ENCODE data around the gene CLN3.
"Not testable (repeated sequence)": the region's sequence is repeated elsewhere in the genome, so short reads cannot be mapped to it uniquely, and the experiment has no call there.

Gene CLN3

DNA sequence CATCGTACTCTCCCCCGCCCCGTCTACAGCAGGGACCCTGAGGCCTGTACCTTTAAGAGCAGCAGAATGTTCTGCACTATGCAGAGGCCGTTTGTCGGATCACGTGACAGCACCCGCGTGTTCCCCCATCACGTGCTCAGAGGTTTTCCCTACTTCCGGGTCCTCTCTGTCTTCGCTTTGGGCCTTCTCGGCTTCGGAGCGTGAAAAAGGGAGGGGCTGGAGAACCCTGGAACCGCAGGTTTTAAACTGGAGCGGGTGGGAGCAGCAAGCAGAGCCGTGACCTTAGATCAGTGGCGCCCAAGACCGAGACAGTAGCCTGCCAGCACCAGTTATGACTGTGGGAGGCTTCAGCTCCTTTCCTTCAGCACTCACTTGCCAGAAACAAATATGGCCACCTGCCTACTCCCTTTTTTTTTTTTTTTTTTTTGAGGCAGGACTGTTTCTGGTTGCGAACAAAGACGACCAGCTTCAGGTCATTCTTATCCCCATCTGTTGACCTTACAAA is at the start of gene CLN3:
Gene CLN3 (minus strand): TSS at position 105 of the 505 bp plus-strand sequence. CDS start 315 bp downstream, outside the sequence.
- DNase-seq, result peak; percentile 88 to 91

DNA sequence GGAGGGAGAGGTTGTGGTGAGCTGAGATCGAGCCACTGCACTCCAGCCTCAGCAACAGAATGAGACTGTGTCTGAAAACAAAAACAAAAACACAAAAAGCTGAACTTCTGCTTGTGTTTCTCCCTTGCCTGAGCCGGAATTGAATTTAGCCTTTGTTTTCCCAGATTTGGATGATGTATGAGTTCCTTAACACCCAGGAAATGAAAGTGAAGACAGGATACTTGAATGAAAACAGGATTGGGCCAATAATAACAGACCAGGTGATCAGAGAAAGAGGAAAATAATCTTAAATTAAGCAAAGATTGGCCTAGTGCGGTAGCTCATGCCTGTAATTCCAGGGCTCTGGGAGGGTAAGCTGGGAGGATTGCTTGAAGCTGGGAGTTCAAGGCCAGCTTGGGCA is 48.5 kb upstream of the CLN3 start:
- DNase-seq, result no peak

DNA sequence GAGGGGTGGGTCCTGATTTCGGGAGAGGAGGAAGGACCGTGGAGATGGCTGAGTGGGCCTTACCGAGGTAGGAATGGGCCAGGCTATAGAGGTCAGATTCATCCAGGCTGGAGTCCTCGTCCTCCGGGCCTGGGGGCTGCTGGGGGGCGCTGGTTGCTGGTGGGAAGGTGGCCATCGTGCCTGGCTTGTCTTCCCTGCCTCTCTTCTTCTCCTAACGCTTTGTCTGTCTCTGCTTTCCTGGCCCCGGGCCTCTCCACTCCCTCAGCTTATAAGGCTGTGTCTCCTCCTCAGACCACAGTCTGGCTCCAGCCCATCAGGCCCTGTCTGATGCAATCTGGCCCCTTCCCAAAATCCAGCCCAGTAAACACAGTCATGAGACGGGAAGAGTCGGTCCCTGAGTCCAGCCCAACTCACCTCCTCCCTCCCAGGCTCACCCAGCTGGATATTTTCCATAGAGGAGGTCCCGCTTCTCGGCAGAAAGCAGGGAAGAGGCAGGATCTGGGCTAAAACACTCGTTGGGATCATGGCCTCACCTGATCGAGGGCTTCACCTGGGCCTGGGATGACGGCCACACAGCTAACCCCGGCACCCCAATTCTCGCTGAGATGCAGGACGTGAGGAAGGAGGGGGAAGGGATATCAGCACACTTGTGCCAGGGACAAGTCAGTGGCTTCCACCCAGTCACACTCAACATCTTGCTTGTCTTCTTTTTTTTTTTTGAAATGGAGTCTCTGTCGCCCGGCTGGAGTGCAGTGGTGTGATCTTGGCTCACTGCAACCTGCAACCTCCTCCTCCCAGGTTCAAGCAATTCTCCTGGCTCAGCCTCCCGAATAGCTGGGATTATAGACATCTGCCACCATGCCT is 47.1 kb upstream of the CLN3 start, which contains the start of gene NUPR1:
Gene NUPR1 (minus strand): TSS at position 242 of the 864 bp plus-strand sequence. CDS start 67 bp downstream, at position 175.
- DNase-seq, result peak; percentile 88 to 93

DNA sequence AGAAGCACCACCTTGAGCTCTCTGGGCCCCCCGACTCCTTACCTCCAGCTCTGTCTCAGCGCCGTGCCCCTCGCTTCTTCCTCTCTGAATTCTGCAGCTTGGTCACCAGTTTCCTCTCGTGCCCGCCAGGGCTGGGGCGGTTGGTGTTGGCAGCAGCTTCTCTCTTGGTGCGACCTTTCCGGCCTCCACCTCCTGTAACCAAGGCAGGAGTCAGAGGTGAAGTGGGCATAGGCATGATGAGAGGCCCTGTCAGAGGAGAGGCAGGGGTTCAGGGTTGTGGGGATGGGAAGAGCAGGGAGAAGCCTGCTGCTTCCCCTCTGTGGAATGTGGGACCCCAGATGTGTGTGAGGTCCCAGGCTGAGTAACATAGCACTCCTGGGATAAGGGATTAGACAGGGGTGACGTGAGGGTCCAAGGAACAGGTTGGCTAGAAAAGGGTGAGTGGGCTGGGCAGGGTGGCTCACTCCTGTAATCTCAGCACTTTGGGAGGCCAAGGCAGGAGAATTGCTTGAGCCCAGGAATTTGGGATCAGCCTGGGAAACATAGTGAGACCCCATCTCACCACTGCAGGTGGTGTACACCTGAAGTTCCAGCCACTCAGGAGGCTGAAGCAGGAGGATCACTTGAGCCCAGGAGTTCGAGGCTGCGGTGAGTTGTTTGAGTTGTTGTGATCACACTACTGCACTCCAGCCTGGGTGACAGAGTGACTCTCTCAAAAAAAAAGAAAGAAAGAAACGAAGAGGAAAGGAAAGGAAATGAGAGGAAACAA is 46.3 kb upstream of the CLN3 start:
- DNase-seq, result no peak

DNA sequence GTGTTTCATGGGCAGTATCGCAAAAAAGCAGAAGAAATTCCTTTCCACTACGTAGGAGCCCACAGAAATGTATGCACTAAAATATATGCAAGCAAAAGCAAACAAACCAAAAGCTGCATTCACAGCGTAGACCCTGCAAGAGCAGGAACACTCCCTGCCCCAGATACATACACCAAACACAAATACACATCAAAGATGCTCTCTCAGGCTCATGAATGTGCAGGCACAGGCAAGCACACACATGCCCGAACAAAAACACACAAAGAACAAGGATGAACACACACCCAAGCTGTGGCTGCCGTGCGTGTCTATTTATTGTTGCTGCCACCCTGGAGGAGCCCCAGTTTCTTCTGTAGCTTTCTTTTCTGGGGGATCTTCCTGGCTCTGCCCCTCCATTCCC is 45.2 kb upstream of the CLN3 start:
- DNase-seq, result no peak

DNA sequence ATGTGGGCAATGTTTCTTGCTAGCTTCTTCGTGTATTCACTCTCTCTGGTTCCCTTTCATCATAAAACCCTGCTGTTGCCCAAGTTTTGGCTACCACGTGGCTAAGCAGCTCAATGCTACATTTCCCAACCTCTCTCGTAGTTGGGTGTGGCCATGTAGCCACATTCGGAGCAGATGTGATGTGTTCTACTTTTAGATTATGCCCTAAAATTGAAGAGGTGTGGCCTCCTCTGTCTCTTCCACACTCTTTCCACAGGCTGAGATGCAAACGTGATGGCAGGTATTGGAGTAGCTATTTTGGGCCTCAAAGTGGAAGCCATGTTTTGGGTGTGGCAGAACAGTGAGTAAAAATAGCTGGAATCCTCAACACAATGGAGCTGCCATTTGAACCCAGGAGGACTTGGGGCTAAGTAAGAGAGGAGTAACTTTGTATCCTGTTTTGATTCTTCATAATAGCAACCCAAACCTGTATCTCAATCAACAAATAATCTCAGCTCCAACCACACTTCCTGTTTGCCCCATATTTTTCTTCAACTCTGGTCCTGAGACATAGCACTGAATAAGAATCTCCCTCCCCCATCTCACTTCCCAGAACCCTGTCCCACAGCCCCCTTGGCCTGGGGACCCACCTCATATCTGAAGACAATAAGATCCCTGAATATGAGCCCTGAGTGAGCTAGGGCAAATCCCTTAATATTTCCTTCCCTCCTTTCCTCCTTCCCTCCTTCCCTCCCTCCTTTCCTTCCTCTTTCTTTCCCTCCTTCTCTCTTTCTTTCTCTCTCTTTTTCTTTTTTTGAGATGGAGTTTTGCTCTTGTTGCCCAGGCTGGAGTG is 42.9 kb upstream of the CLN3 start:
- no peak for DNase-seq

DNA sequence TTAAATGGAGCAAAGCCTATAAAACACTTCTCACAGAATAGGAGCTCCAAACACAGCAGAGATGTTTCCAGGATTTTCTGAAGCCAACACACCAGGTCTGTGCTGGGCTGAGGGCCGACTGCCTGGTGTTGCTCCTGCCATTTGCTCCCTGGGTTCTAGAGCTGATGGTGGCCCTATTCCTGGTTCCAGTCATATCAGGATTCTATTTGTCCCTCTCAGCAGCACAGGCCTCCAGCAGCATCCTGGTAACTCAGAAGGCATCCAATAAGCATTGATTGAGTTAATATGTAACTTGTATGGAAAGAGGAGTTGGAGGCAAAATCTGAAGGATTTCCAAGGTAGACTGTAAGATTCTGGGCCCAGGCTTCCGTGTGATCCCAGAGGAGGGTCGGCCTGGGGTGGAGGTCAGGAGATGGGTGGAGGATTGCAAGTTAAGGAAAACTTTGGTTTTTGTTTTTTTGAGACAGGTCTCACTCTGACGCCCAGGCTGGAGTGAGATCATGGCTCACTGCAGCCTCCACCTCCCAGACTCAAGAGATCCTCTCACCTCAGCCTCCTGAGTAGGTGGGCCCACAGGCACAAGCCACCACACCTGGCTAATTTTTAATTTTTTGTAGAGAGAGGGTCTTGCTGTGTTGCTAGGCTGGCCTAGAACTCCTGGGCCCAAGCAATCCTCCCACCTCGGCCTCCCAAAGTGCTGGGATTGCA is 41.2 kb upstream of the CLN3 start:
- DNase-seq, result no peak

DNA sequence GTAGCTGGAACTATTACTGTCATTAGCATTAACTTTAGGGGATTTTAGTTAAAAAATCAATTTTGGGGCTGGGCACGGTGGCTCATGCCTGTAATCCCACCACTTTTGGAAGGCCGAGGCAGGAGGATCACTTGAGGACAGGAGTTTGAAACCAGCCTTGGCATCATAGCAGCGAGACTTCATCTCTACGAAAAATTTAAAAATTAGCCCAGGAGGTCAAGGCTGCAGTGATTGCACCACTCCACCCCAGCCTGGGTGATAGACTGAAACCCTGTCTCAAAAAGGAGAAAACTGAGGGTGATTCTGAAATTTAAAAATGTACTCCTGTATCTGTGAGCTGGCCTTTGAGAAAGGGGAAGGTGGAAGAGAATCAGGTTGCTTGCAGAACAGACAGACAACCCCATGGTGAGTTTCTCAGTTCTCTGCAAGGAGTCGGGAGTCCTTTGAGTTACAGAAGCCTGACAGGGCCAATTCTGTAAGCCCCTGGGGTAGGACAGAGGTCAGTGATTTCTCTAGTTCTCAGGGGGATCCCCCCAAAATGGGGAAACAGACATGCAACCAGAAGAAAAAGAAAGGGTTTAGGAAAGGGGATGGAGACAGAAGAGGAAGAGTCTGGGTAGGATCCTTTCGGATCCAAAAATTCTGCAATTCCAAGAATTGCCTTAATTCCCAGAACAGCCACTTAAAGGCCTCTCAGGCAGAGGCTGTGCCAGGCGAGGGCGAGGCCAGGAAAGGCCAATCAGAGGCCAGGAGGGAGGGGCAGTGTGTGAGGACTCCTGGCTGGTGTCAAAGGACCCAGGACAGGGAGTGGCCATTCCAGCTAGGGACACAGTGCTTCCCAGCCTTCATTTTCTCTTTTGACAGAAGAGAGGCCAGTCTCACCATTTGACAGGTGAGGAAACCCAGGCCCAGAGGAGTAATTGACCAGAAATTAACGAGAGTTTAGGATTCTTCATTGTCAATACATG is 40.2 kb upstream of the CLN3 start:
- DNase-seq, result no peak

DNA sequence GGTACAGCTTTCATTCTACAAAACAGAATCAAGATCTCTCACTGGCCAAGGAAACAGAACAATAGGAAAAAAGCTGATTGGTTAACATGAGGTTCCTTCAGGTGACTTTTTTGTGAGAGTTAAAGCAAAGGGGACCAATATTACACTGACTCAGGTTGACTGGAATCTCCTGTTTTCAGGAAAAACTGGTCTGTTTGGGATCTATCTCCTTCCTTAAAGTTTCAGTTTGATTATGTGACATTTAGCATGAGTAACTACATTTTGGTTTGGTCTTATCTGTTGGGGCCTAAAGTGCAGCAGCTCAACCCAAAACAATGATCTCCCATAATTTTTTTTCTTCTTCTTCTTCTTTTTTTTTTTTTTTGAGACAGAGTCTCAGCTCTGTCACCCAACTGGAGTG is 37.2 kb upstream of the CLN3 start:
- no peak for DNase-seq

DNA sequence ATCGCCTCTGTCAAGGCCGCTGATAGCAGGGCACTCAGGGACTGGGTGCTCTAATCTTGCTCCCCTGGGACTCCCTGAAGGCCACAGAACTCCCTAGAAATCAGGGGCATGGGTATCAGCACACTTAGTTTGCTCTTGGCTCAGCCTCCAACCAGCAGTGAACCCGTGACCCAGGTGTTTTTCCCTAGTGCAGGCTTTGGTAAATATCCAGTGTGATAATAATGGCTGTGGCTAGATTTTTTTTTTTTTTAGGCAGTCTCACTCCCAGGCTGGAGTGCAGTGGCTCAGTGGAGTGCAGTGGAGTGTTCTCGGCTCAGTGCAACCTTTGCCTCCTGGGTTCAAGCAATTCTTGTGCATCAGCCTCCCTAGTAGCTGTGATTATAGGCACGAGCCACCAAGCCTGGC is 36.6 kb upstream of the CLN3 start:
- no peak for DNase-seq

DNA sequence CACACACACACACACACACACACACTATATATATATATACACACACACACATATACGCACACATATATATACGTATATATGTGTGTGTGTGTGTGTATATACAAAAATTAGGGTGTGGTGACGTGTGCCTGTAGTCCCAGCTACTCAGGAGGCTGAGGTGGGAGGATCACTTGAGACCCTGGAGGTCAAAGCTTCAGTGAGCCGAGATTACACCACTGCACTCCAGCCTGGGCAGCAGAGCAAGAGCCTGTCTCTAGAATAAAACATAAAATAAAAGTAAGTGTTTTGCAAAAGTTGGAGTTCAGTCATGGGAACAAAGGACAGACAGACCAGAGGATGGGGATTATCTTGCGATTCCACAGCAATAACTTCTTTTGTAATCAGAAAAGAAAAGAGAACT is 36.1 kb upstream of the CLN3 start:
- DNase-seq, result no peak

DNA sequence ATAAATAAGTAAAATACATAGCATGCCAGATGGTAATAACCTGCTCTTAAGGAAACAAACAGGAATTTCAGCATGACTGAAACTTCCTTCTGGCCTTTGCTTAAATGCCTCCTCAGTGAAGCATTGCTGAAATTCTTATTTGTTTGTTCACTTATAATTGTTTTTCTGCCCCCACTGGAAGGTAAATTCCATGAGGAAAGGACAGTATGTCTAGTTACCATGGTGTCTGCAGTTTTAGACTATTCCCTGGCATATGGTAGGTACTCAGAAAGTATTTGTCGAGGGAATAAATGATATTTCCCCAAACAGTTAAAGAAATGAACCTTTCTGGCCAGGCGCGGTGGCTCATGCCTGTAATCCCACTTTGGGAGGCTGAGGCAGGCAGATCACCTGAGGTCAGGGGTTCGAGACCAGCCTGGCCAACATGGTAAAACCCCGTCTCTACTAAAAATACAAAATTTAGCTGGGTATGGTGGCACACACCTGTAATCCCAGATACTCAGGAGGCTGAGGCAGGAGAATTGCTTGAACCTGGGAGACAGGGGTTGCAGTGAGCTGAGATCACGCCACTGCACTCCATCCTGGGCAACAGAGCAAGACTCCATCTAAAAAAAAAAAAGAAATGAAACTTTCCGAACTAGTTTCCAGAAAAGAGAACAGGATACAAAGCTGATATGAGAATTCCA is 35.4 kb upstream of the CLN3 start:
- DNase-seq, result not testable (repeated sequence)

DNA sequence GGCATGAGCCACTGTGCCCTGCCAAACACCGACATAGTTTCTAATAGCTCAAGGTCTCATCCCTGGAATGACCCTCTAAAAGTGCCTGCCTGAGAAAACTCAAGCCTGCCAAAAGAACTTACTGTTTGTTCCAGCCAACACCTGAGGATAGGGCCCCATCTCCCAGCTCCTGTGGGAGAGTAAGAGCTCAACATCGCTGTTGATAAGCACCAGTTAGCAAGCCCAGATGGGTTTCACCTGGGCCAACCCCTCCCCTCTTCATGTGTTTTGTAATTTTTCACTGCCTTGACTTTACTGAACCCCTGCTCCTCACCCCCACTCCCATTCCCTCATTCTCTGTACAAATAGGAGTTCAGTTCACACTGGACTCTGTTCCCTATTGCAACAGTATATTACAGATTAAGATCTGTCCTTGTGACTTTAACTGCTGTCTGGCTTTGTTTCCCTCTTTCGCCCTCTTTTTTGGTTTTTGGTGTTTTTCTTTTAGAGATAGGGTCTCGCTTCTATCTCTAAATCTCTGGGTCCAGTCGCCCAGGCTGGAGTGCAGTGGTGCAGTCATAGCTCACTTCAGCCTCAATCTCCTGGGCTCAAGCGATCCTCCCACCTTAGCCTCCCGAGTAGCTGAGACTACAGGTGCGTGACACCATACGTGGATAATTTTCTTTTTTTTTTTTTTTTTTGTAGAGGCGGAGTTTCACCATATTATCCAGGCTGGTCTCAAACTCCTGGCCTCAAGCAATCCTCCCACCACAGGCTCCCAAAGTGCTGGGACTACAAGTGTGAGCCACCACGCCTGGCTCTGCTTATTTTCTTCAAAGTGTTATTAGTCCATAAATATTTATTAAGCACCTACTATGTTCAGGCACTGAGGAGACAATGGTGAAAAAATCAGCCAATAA is 34.6 kb upstream of the CLN3 start:
- no peak for DNase-seq

DNA sequence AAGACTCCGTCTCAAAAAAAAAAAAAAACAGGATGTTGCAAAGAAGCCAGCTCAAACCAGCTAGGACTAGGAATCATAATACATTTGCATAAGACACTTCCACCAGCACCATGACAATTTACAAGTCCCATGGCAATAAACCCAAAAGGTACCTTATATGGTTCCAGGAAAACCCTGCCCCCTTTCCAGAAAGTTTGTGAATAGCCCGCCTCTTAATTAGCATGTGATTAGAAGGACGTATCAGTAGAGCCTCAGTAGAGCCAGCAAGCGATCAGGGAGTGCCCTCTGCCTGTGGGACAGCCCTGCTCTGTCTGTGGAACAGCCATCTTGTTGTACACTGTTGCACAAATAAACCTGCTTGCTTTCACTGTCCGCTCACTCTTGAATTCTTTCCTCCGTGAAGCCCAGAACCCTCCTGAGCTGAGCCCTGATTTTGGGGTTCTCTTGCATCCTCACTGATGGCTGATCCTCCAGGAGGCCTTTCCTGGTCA is 32.9 kb upstream of the CLN3 start:
- no peak for DNase-seq

DNA sequence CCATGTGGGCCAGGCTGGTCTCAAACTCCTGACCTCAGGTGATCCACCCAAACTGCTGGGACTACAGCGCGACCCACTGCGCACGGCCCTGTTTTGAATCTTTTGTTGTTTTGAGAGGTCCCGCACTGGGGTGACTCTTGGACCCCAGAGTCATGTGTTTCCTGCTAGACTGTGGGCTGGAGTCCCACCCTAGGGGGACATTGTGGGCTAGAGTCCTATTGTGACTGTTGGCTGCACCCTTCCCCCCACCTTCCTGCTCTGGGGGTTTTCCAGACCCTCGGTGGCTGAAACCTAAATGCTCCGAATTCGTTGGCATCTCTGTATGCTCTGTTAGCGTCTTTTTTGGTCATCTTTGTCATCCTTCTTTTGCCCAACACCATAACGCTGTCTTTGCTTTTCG is 30.9 kb upstream of the CLN3 start:
- DNase-seq, result no peak

DNA sequence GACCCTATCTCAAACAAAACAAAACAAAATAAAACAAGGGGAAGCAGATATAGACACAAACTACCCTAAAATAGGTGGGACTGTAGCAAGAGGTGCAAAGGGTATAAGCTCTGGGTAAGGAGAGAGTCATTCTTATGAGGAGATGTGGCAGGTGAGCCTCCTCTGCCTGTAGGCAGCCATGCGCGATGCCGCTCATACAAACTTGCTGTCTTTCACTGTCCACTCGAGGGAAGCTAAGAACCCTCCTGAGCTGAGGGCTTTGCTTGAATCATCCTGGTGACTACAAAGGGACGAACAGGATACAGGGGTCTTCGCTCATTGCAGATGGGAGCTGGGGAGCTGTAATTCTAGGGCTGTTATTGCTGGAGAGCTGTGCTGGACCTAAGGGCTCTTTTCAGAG is 29.6 kb upstream of the CLN3 start:
- DNase-seq, result no peak

DNA sequence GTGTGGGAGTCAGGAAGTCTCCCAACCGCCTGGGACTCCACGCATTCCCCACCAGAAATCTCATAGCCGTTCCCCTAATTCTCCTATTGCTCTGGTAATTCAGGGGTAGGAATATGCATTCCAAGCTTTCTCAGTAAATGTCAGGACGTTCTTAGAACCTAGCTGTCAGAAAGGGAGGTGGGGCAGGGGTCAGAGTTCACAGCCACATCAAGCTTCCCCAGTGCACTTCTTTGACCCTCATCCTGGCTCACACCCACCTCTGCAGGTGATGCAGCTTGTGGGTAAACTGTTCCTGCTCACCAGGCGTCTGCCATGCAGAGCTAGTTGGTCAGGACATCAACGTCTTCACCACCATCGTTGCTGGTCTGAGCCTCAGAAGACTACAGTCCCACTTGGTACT is 28.8 kb upstream of the CLN3 start:
- DNase-seq, result no peak

DNA sequence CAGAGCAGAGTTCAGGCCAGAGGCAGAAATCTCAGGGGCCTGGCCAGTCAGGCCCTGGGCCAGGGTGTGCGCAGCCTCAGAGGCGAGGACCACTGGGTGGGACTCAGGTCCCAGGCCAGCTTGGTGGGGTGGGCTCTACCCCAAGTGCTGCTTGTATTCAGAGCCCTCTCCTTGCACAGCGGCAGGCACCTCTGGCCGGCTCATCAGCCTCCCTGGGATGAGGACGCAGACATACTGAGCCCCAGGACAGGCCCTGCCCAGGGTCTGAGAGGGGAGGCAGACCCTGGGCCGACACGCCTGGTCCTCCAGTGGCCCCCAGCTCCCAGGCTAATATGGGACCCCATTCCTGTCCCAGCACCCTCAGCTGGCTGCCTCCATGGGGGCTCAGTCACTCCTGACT is 22.4 kb upstream of the CLN3 start:
- DNase-seq, result no peak

Data from NCI-H446 (cell line).